Neural progenitor cell (in vitro differentiated cells): ENCODE data around the gene NCEH1. TPM values are rescaled to one million over a fixed set of nuclear protein-coding genes. Genes with fewer than 3 reads are reported as not detected.
A peak's percentile ranks its signal among the peaks of the same experiment; 100 is the strongest.

Experiments
- DNase-seq: peaks from one replicate; pipeline ENCODE4 v3.0.0-alpha.2; 2016; ENCODE audit warnings: low spot score
- H2AFZ ChIP-seq: fragments of 200-600 bp; sonication (generic); replicated peaks from 2 replicates; pipeline ENCODE4 v1.6.1; 2016; ENCODE audit warnings: antibody characterized with exemption
- H3F3A ChIP-seq: fragments of 200-600 bp; sonication (generic); 2 replicates; pipeline ENCODE4 v1.6.1; 2016; ENCODE audit warnings: antibody characterized with exemption, low read depth
- H3K27ac ChIP-seq: fragments of 200-600 bp; sonication (generic); 2 replicates; pipeline ENCODE4 v1.5.1; 2016; ENCODE audit warnings: mild to moderate bottlenecking
- H3K27me3 ChIP-seq: fragments of 200-600 bp; sonication (generic); 2 replicates; pipeline ENCODE4 v1.6.1; 2016; ENCODE audit warnings: mild to moderate bottlenecking, moderate library complexity
- H3K36me3 ChIP-seq: fragments of 200-600 bp; sonication (generic); 2 replicates; pipeline ENCODE4 v1.5.1; 2016
- H3K4me1 ChIP-seq: fragments of 200-600 bp; sonication (generic); 2 replicates; pipeline ENCODE4 v1.6.1; 2016; ENCODE audit warnings: mixed run types
- H3K4me2 ChIP-seq: fragments of 200-600 bp; sonication (generic); 2 replicates; pipeline ENCODE4 v1.6.1; 2016
- H3K4me3 ChIP-seq: fragments of 200-600 bp; sonication (generic); 2 replicates; pipeline ENCODE4 v1.5.1; 2016
- H3K79me2 ChIP-seq: fragments of 200-600 bp; sonication (generic); 2 replicates; pipeline ENCODE4 v1.6.1; 2016; ENCODE audit warnings: low read depth
- H3K9ac ChIP-seq: fragments of 200-600 bp; sonication (generic); 2 replicates; pipeline ENCODE4 v1.6.1; 2016
- H3K9me3 ChIP-seq: fragments of 200-600 bp; sonication (generic); 2 replicates; pipeline ENCODE4 v1.5.1; 2016; ENCODE audit warnings: low read depth
- H4K20me1 ChIP-seq: fragments of 200-600 bp; sonication (generic); 2 replicates; pipeline ENCODE4 v1.6.1; 2016; ENCODE audit warnings: low read depth
- H3K27ac Mint-ChIP-seq: 3 replicates; pipeline ENCODE4 v1.8.0; 2021; ENCODE audit warnings: mixed read lengths
- H3K27me3 Mint-ChIP-seq: 2 replicates; pipeline ENCODE4 v1.8.0; 2022; ENCODE audit warnings: low read depth, mild to moderate bottlenecking, inconsistent platforms, moderate library complexity, mixed read lengths; ENCODE audit not compliant: insufficient read depth
- H3K36me3 Mint-ChIP-seq: 3 replicates; pipeline ENCODE4 v1.8.0; 2021; ENCODE audit warnings: mixed read lengths
- H3K4me1 Mint-ChIP-seq: 3 replicates; pipeline ENCODE4 v1.8.0; 2021; ENCODE audit warnings: mixed read lengths
- H3K4me3 Mint-ChIP-seq: 3 replicates; pipeline ENCODE4 v1.8.0; 2021; ENCODE audit warnings: mild to moderate bottlenecking, moderate library complexity, mixed read lengths
- H3K9me3 Mint-ChIP-seq: 3 replicates; pipeline ENCODE4 v1.8.0; 2020; ENCODE audit warnings: mixed read lengths
- CTCF ChIP-seq: fragments of 200-600 bp; sonication (generic); IDR thresholded peaks from 2 replicates; pipeline ENCODE4 v1.5.1; 2017; ENCODE audit warnings: antibody characterized with exemption, mild to moderate bottlenecking
- EZH2 ChIP-seq: fragments of 200-600 bp; sonication (generic); IDR thresholded peaks from 2 replicates; pipeline ENCODE4 v1.6.1; 2017; ENCODE audit warnings: antibody characterized with exemption, mild to moderate bottlenecking, moderate library complexity
- EZH2phosphoT487 ChIP-seq: fragments of 200-600 bp; sonication (generic); IDR thresholded peaks from 2 replicates; pipeline ENCODE4 v1.6.1; 2017; ENCODE audit warnings: antibody characterized with exemption
- total RNA-seq: library from RNA; depleted of rRNA; stranded (reverse); fragments of >200 nt; gene quantifications from 2 replicates; pipeline ENCODE4 v1.2.3, GENCODE V29; 2015; ENCODE audit warnings: low replicate concordance

The NCEH1 gene
- total RNA-seq, 1 donor from 2014 or later: 7.7 TPM

- Histone ChIP-seq H3K4me2 (no peak overlapping the region), H3K27ac (no peak overlapping the region), H3F3A (peaks cover 25% of the 10 kb centered on the region), H3K9me3 (no peaks in the 10 kb centered on the region), H3K79me2 (no peaks in the 10 kb centered on the region), H3K36me3 (no peaks in the 10 kb centered on the region), H3K4me3 (no peak overlapping the region), H4K20me1 (no peaks in the 10 kb centered on the region), H2AFZ (no peak overlapping the region), H3K9ac (no peak overlapping the region), H3K4me1 (peaks cover 31% of the 10 kb centered on the region), H3K27me3 (no peaks in the 10 kb centered on the region)
- no peak overlapping the region for H3K27ac Mint-ChIP-seq
- H3K9me3 Mint-ChIP-seq: no peaks in the 10 kb centered on the region
- no peak for DNase-seq
- H3K36me3 Mint-ChIP-seq: no peaks in the 10 kb centered on the region
- peaks cover 17% of the 10 kb centered on the region for H3K4me1 Mint-ChIP-seq
- TF ChIP-seq EZH2phosphoT487: no peak
- TF ChIP-seq CTCF: no peak
- TF ChIP-seq EZH2: no peak
- H3K27me3 Mint-ChIP-seq: no peaks in the 10 kb centered on the region
- H3K4me3 Mint-ChIP-seq: no peak overlapping the region
Measured at GRCh38 chr3:172680684-172681083, 30.2 kb downstream of the NCEH1 start.

- TF ChIP-seq CTCF: no peak
- H3K27ac ChIP-seq: no peak overlapping the region
- H4K20me1 ChIP-seq: no peaks in the 10 kb centered on the region
- Mint-ChIP-seq H3K9me3 (no peaks in the 10 kb centered on the region), H3K27ac (no peak overlapping the region), H3K4me1 (peaks cover 16% of the 10 kb centered on the region), H3K36me3 (no peaks in the 10 kb centered on the region), H3K4me3 (no peak overlapping the region), H3K27me3 (no peaks in the 10 kb centered on the region)
- DNase-seq: no peak
- no peaks in the 10 kb centered on the region for H3K27me3 ChIP-seq
- H2AFZ ChIP-seq: no peak overlapping the region
- no peaks in the 10 kb centered on the region for H3K36me3 ChIP-seq
- no peak overlapping the region for H3K4me3 ChIP-seq
- H3K4me2 ChIP-seq: no peak overlapping the region
- H3K9me3 ChIP-seq: no peaks in the 10 kb centered on the region
- no peaks in the 10 kb centered on the region for H3K79me2 ChIP-seq
- peaks cover 29% of the 10 kb centered on the region for H3K4me1 ChIP-seq
- H3F3A ChIP-seq: peaks cover 25% of the 10 kb centered on the region
- no peak overlapping the region for H3K9ac ChIP-seq
Measured at GRCh38 chr3:172679599-172679998, 31.3 kb downstream of the NCEH1 start.

- Histone ChIP-seq H3K4me2 (peak overlapping the region; percentile 59), H3K79me2 (no peaks in the 10 kb centered on the region), H3K9me3 (no peaks in the 10 kb centered on the region), H3F3A (peaks cover 36% of the 10 kb centered on the region), H3K4me3 (no peak overlapping the region), H3K27me3 (no peaks in the 10 kb centered on the region), H2AFZ (peak overlapping the region; percentile 71), H4K20me1 (no peaks in the 10 kb centered on the region), H3K9ac (no peak overlapping the region), H3K36me3 (no peaks in the 10 kb centered on the region), H3K4me1 (peaks cover 37% of the 10 kb centered on the region), H3K27ac (no peak overlapping the region)
- DNase-seq: no peak
- H3K36me3 Mint-ChIP-seq: no peaks in the 10 kb centered on the region
- H3K27me3 Mint-ChIP-seq: no peaks in the 10 kb centered on the region
- peaks cover 17% of the 10 kb centered on the region for H3K4me1 Mint-ChIP-seq
- H3K4me3 Mint-ChIP-seq: no peak overlapping the region
- H3K27ac Mint-ChIP-seq: peak overlapping the region; percentile 74
- no peaks in the 10 kb centered on the region for H3K9me3 Mint-ChIP-seq
- TF ChIP-seq EZH2phosphoT487: no peak
- TF ChIP-seq CTCF: no peak
- TF ChIP-seq EZH2: no peak
Measured at GRCh38 chr3:172678068-172678467, 32.8 kb downstream of the NCEH1 start.
